HG03060 (cell line): Measurements from ENCODE around the gene METTL9.
"Not testable (repeated sequence)": the region's sequence is repeated elsewhere in the genome, so short reads cannot be mapped to it uniquely, and the experiment has no call there.

Experiments used
- ATAC-seq: cut with Tn5 transposase; IDR thresholded peaks from one replicate; pipeline ENCODE4 v1.9.1; 2021; ENCODE audit warnings: low read depth, moderate number of reproducible peaks; ENCODE audit not compliant: unreplicated experiment

Gene METTL9

GRCh38 chr16:21654466-21654865 is 55.1 kb downstream of the METTL9 start:
- no peak for ATAC-seq

GRCh38 chr16:21654881-21655280 is 55.5 kb downstream of the METTL9 start:
- no peak for ATAC-seq

- no peak for ATAC-seq
Observed at GRCh38 chr16:21656795-21657768, 57.7 kb downstream of the METTL9 start.

- no peak for ATAC-seq
Observed at GRCh38 chr16:21659124-21659523, 59.7 kb downstream of the METTL9 start.

- ATAC-seq, result no peak
Observed at GRCh38 chr16:21663889-21664647, 64.7 kb downstream of the METTL9 start, which contains the start of gene OTOA. TSS of gene OTOA (plus strand) at chr16:21663968. CDS start at chr16:21678515, 14,547 bp downstream.

GRCh38 chr16:21664801-21665492 is 65.6 kb downstream of the METTL9 start:
- no peak for ATAC-seq

- ATAC-seq, result no peak
Observed at GRCh38 chr16:21666772-21667171, 67.4 kb downstream of the METTL9 start.

- no peak for ATAC-seq
Observed at GRCh38 chr16:21667575-21667974, 68.2 kb downstream of the METTL9 start.

GRCh38 chr16:21673469-21673868 is 74.1 kb downstream of the METTL9 start:
- ATAC-seq, result no peak

GRCh38 chr16:21674456-21674855 is 75.1 kb downstream of the METTL9 start:
- ATAC-seq, result not testable (repeated sequence)

GRCh38 chr16:21680714-21681113 is 81.3 kb downstream of the METTL9 start:
- ATAC-seq, result not testable (repeated sequence)

- ATAC-seq, result no peak
Observed at GRCh38 chr16:21683184-21683583, 83.8 kb downstream of the METTL9 start.

GRCh38 chr16:21684199-21684598 is 84.8 kb downstream of the METTL9 start:
- no peak for ATAC-seq

GRCh38 chr16:21685034-21685455 is 85.7 kb downstream of the METTL9 start:
- no peak for ATAC-seq

GRCh38 chr16:21689107-21689506 is 89.7 kb downstream of the METTL9 start:
- ATAC-seq, result no peak

- not testable (repeated sequence) for ATAC-seq
Observed at GRCh38 chr16:21690967-21691366, 91.6 kb downstream of the METTL9 start.

GRCh38 chr16:21694609-21695008 is 95.2 kb downstream of the METTL9 start:
- ATAC-seq, result no peak

GRCh38 chr16:21697032-21697431 is 97.7 kb downstream of the METTL9 start:
- no peak for ATAC-seq

- no peak for ATAC-seq
Observed at GRCh38 chr16:21698169-21699032, 99.0 kb downstream of the METTL9 start.

GRCh38 chr16:21701271-21701670 is 101.9 kb downstream of the METTL9 start:
- no peak for ATAC-seq
